ACHN (cell line): ENCODE data around the gene COL4A2.

ENCODE experiments used
- DNase-seq: peaks from one replicate; pipeline ENCODE4 v3.0.0-alpha.2; 2015
- in situ Hi-C: cut with HindIII; loops from 2 replicates; pipeline ENCODE4 v1.10.0; 2017; ENCODE audit warnings: low sequenced_read_pairs, low pct_ligation_motif_present, low pct_unique_long_range_greater_than_20kb

COL4A2 gene

DNA sequence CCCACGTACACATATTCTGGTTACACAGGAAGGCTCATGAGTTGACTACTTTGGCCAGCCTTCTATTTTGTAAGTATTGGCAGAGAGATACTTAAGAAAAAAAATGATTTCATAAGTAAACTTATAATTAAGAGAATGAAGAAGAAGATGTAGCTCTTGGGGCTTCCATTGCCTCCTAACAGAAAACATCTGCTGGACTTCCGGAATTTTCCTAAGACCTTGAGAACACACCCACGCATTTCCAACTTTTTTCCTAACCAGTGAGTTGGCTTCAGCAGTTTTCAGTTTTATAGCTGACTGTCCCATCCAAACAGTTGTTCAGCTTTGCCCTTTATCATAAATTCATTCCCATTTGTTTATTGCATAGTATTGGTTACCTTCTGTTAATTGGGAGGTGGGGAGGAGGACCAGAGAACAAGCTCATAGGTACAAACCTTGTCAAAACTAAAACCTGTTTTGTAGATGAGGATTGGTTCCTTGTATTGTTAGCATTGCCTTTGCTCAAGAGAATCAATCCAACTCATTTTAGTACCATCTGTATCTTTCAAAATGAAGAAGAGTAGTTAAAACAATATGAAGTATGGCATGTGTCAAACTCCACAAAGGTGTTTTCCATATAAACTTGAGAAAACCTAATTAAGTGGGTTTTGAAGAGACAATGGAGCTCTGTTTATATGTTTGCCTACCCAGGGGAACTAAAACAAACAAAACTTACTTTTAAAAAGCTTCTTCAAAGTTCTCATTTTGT, 93.9 kb downstream of the COL4A2 start:
- in situ Hi-C loops: no loop called here
- DNase-seq: no peak

DNA sequence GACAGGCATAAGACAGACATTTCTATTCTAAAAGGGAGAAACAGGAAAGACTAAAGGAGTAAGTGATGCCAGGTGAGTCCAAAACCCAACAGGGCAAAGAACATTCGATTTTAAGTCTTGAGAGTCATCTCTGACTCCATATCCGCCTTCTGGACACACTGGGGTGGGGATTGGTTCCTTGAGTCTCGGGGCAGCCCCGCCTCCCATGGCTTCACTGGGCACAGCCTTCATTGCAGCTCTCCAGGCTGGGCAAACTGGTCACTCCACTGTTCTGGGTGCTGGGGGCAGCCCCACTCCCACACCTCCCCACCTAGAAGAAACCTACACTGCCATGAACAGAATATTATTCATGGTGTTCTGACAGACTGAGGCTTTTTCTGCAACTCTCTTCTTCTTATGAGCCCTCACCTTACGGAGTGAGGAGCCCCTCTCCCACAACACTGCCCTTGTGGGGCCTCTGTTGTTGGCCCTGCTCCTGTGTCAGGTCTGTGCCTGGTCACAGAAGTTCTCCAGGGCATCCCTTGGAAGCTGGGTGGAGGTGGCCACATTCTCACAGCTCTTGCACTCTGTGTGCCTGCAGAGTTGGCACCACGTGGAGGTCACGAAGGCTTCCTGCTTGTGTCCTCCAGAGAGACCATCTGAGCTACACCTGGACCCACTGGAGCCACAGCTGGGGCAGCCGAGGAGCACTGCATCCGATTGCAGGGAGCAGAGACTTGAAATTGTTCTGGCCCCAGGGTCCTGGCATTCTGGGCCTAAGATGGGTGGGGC, 95.4 kb downstream of the COL4A2 start:
- no peak for DNase-seq
- in situ Hi-C loops: no loop called here

DNA sequence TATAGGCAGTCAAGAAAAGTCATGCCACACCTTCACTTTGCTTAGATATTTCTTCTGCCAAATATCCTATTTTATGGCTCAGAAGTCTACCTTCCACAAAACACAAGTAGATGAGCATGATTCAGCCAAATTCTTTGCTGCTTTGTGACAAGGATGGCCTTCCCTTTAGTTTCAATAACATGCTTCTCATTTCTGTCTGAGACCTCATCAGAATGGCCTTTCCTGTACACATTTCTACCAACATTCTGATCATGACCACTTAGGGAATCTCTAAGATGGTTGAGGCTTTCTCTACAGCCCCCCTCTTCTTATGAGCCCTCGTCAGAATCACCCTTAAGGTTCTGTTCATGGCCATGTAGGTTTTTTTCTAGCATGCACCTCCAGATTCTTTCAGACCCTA, 96.2 kb downstream of the COL4A2 start:
- DNase-seq: no peak
- in situ Hi-C loops: no loop called here

DNA sequence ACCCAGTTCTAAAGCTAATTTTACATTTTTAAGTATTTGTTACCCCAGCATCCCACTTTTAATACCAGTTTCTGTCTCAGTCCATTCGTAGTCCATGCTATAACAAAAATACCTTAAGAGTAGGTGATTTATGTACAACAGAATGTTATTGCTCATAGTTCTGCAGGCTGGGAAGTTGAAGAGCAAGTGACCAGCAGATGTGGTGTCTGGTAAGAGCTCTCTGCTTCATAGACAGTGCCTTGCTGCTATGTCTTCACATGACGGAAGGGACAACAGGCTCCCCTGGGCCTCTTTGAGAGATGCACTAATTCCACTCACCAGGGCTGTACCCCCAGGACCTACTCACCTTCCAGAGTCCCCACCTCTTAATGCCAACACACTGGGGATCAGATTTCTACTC, 96.6 kb downstream of the COL4A2 start:
- in situ Hi-C loops: no loop called here
- no peak for DNase-seq

DNA sequence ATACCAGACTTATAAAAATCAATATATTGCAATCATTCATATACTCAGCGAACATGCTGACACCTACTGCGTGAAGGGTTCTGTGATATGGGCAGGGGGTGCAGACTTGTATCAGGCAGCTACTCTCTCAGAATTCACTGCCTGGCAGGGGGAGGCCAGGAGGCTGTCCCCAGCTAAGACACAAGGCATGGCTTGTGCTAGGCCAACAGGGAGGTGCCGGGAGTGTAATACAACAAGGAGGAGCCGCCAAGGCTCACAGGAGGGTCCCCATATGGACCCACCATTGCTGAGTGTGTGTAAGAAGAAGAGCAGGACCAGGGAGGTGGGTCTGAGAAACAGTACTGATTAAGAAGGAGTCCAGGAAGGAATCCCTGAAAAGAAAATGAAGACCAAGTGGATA, 97.2 kb downstream of the COL4A2 start:
- no peak for DNase-seq
- in situ Hi-C loops: no loop called here

DNA sequence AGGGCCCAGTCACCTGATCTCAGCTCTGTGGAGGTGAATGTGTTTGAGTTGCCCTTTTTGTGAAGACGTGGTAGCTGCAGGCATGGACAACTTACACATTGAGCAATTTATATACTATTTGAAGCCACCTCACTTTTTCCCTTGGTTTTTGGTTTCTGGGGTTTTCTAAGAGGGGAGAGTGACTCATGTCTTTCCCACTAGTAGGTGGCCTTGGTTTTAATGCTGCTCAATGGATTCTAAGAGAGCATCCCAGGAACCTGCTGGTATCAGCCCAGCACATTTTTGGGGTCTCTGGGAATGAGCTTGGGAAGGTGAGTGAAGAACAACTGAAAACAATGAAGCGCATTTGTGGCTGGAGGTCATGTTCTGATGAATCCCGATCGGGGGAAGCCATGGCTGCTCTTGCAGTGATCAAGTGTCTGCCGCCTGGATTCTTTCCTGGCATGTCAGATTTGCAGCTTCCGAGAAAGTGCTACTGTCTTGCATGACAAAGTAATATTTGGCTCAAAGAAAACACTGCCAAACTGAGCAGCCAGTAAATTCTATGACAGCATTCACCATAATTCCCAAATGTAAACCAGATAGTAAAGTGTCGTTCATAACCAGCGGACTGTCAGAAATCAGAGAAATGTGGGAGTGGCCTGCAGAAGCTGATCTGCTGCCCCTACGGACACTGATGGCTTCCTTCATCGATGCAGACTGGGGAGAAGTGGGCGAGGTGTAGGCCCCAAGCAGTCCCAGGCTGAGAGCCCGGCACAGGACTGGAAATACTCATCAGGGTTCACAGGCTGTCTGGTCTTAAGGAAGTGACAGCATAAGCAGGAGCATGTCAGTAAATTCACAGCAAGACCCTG, 98.7 kb downstream of the COL4A2 start:
- in situ Hi-C loops: no loop called here
- no peak for DNase-seq

DNA sequence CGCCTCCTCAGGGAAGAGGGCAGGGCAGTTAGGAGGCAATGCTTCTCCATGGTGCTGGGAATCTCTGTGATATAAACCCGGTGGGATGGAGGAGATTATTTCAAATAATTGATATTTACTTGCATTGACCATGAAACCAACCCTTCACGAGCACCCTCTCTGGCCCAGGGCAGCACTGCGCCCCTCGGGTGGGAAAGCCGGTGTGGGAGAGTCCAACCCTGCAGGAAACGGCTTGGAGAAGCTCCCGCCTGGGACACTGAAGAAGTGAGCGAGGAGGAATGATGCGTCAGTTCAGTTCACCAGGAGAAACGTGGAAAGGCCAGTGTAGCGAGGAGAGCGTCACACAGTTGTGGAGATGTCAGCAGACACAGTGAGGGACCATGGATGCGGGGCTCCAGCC, 99.9 kb downstream of the COL4A2 start:
- no peak for DNase-seq

DNA sequence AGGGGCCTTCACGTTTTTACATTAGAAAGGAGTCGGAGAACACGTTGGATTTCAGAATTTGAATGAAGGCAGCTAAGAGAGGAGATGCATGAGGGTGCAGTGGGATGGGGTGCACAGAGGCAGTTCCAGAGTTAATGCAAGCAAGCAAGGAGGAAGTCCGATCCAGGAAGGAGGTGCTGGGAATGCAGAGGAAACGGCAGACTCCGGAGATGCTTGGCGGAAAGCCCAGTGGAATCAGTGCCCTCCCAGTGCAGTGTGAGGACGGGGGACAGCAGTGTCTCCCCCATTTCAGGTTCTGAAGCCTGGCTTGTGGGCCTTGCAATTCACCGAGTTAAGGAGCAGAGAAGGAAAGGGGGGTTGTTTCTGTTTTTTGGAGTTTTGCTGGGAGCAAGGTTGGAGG, 100.4 kb downstream of the COL4A2 start:
- in situ Hi-C loops: no loop called here
- DNase-seq: no peak

More for the DNA sequence above, 99.9 kb downstream of the COL4A2 start:
- in situ Hi-C loops: no loop called here

DNA sequence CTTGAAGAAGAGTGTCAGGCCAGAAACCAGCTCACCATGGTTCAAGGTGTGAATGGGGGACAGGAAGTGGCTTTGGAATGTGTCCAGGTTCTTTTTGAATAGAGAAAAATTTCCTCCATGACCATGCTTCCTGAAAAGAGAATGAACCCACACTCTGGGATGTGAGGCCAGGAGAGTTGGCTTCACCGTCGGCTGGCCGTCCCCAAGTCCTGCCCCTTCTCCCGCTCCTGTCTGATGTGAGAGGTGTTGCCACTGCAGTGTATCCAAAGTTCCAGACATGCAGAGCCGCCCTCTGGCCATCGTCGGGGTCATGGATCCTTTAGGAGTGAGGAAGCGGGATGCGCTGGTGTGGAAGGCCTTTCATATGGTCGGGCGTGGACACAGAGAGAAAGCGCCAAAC, 101.2 kb downstream of the COL4A2 start:
- in situ Hi-C loops: no loop called here
- no peak for DNase-seq

DNA sequence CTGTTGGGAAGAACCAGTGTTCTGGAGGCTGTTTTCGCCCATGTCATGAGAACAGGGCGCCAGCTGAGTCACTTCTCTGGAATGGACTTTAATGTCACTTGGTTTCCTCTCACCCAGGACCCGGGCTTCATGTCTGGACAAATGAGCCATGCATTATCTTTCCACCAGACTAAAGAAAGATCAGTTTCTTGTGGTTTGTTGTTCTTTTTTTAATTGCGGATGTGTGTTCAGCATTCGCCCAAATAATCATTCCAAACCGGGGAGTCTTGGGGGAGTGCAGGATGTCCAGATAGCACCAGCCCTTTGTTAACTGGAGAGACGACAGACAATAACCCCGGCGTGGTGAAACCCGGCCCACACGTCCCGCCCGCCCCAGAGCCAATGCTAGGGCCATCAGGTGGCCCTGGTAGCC, 102.5 kb downstream of the COL4A2 start:
- DNase-seq: peak; percentile 16
- in situ Hi-C loops: no loop called here

DNA sequence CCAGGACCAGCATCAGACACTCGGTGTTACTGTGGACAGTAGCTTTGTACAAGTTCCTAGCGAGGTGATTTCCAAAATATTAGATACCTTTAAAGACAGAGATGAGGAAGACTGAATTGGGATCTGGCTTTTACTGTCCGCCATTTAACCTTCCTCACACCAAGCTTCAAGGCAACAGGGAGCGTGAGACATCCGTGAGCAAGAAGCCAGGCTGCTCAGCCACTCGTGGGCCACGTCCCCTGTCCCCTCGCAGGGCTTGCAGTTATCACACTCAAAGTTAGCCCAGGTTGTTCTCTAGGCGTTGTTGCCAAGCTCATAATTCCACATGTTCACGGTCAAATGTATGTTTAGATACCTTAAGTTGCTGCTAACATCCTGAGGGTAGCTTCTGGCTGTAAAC, 102.9 kb downstream of the COL4A2 start:
- no peak for DNase-seq
- in situ Hi-C loops: no loop called here

DNA sequence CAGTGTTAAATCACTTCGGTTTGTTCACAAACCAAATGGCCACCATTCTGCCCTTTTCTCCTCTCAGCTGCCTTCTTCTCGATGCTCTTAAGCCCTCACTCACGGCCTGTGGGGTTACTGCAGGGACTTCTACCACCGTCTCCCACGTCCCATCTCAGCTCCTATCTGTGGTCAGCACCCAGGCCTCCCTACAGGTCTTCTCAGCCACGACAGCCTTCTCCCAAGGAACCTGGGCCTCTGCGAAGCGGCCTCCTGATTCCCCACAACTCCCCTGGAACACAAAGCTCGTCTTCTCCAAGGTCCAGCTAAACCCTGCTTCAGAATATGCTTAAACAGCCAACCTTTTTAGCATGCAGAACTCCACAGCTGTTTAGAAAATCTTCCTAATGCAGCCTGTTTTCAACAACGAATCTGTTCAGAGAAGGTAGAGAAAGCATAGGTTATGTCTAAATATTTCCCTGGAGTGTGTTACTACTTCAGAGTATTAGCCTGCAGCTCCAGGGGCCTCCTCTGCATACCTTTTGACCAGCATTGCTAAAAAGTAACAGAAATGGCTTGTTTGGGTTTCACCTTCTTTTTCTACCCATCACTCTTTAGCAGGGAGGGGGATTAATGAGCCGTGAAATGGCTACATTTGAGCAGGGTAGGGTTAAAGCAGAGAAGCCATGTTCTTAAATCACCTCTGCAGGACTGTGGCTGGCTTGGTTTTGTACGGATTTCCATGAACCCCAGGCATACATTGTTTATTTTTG, 104.0 kb downstream of the COL4A2 start:
- in situ Hi-C loops: no loop called here
- DNase-seq: peak; percentile 60

DNA sequence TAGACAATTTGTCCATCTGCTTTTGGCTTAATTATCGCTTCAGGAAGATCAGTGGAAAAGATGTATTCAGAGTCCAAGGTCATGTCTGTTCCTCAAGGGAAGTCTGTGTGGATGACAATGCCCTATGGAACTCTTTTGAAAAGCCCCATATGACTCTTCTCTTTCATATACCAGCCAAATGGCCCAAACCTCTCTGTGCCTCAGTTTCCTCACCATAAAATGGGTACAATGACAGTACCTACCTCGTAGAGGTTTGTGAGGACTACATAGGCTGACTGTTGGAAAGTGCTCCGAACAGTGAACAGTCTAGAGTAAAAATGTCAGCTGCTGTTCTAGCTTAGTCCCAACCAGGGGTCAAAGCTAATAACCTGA, 104.6 kb downstream of the COL4A2 start:
- in situ Hi-C loops: no loop called here
- no peak for DNase-seq

DNA sequence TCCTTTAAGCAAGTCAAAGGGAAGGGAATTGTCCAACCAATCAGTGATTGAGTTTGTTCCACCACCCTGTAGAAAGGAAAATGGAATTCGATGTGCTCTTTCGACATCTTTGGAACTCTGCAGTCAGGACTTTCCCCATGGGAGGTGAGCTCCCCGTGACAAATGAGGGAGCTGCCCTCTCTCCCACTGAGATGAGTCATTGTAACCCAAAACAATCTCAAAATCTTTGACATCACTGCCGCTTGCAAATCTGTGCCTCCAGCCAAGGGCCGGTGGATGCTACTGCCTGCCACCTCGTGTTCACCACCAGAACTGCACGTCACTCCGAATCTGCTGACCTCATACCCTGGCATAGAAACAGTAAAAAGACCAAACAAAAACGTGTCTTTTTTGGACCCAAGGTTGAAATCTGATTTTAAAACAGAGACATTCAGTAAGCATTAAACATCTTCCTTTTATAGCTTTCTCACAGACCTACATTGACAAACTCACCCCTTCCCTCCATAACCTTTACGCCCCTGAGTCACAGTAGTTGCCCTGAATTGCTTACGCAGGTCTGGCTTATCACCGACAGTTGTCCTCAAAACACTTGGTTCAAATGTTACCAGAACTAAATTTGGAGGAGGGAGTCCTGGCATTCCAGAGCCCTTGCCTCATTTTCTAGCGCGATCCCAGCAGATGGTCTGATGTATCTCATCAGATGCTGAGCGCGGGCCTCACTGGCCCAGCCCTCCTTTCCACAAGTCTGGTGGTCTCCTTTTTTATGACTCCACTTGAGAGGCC, 105.2 kb downstream of the COL4A2 start:
- peak; percentile 97 for DNase-seq

DNA sequence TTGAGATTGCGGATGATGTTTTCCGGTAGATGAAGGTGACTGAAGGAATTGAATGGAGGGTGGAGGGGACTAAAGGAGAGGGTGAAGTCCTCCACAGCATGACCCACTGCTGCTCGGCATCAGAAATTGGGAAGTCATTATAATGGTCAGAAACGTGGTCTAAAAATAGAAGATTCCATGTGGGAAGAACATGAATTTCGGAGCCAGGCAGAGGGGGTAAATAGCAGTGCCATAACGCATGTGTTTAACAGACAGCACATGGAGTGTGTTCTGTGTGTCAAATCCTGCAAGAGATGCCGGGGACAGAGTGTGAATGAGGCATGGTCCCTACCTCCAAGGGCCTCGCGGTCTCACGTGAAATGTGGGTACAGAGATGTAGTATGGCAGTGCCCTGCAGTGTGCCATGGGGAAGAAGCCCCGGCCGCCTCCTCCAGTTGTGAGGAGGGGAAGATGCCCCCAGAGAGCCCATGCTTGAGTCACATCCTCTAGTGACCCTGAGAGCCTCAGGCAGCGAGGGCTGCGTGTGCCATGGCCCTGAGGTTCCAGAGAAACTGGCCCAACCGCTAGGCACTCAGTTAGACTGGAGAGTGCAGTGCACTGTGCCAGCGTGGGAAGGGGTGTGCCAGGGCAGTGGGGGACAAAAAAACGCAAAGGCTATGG, 106.1 kb downstream of the COL4A2 start:
- in situ Hi-C loops: no loop called here

More for the DNA sequence above, 105.2 kb downstream of the COL4A2 start:
- in situ Hi-C loops: no loop called here

DNA sequence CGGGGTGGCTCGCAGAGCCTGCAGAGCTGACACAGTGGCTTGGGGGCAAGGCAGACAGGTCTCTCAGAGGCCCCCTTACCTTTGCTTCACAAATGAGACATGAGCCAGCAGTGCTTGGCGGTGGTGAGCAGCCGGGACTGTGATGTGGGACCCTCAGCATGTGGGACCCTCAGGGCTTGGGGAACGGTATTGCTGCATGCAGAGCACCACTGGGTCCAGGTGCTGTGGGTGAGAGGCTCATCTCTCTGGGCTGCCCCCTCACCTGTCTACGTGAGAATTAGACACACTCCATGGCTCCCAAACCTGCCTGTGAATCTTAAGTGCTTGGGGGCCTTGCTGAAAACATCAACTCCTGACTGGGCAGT, 106.6 kb downstream of the COL4A2 start:
- in situ Hi-C loops: no loop called here
- DNase-seq: no peak

More for the DNA sequence above, 106.1 kb downstream of the COL4A2 start:
- no peak for DNase-seq

DNA sequence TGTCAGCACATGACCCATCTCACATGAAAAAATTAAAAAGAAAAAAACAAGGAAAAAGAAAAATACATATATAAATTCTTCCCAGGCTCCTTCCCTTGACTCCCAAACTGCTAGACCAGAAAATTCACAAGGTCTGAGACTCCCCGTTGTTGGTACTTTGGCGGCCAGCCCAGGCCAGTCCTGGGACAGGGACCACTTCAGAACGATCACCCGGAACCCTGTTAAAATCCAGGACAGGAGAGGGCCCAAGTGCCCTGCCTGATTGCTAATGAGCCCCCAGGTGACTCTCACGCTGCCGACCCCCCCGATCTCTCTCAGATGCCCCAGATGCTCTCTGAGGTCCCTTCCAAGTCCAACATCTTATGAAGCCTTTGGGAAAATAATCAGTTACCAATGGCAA, 107.2 kb downstream of the COL4A2 start:
- in situ Hi-C loops: no loop called here
- DNase-seq: no peak
